Stimulated activated CD8-positive, alpha-beta memory T cell treated with anti-CD3 and anti-CD28 coated beads, Interleukin-7, amount 100 ng/mL, for 48 hours (primary cell): ENCODE measurements around the gene SGIP1.
"Not testable (repeated sequence)": the region's sequence is repeated elsewhere in the genome, so short reads cannot be mapped to it uniquely, and the experiment has no call there.

Experiments
- DNase-seq, 2 donors: peaks; one replicate each; pipeline ENCODE4 v3.0.0-alpha.2; 2020; ENCODE audit warnings: low read depth in 1 of 2; ENCODE audit errors: extremely low read depth in 1 of 2

The SGIP1 gene

GRCh38 chr1:66795839-66796238 is 261.9 kb downstream of the SGIP1 start:
- not testable (repeated sequence) for DNase-seq
